ENCODE measurements around the gene DLL4. TPM values are rescaled to one million over a fixed set of nuclear protein-coding genes. Genes with fewer than 3 reads are reported as not detected.

Gene DLL4
- 10 to 100 TPM in 2 of 4 donors, 1 to 10 TPM in 1, under 1 TPM in 1; 0.81 to 14.4 (median 7.3) TPM for polyA plus RNA-seq
- long read RNA-seq, donor 1, result 0 reads
- long read RNA-seq, donor 2, result 0 reads
- long read RNA-seq, donor 3, result 0 reads
- long read RNA-seq, donor 4, result 0 reads
- long read RNA-seq, donor 5, result 0 reads
- long read RNA-seq, donor 6, partial matches to known transcripts, result 0 of 1 reads
- long read RNA-seq, donor 6, other reads (novel, unspliced or antisense), result 0 of 1 reads
- long read RNA-seq, donor 7, partial matches to known transcripts, result 0 of 2 reads
- long read RNA-seq, donor 7, other reads (novel, unspliced or antisense), result 0 of 2 reads
- long read RNA-seq, donor 8, result 0 reads
- long read RNA-seq, donor 9, partial matches to known transcripts, result 0 of 1 reads
- long read RNA-seq, donor 9, other reads (novel, unspliced or antisense), result 0 of 1 reads
- long read RNA-seq, donor 10, partial matches to known transcripts, result 0 of 1 reads
- long read RNA-seq, donor 10, other reads (novel, unspliced or antisense), result 0 of 1 reads

- Histone ChIP-seq H3K27ac (ENCODE audit: low read depth in 1 of 3, low read length in 2 of 3) (peak within 1 kb of the TSS; percentile 41 to 57 (median 47)), H3K4me1 (ENCODE audit: control insufficient read depth in 3 of 3, insufficient read depth in 2 of 3, low read depth in 1 of 3, low read length in 2 of 3) (peaks cover 7 to 84% (median 11%) of the 10 kb centered on the region in 3 donors), H3K27me3 (ENCODE audit: control insufficient read depth in 3 of 3, insufficient read depth in 3 of 3, low read length in 3 of 3) (peaks cover 2 to 65% (median 4%) of the 10 kb centered on the region in 3 donors), H3K9me3 (ENCODE audit: control insufficient read depth in 2 of 2, insufficient read depth in 1 of 2, low read depth in 1 of 2, low read length in 1 of 2) (no peaks in the 10 kb centered on the region), H3K4me3 (ENCODE audit: low read depth in 1 of 3, low read length in 3 of 3) (peak within 1 kb of the TSS; percentile 41 to 63 (median 59)), H3K36me3 (ENCODE audit: control insufficient read depth in 3 of 3, insufficient read depth in 2 of 3, low read depth in 1 of 3, low read length in 3 of 3) (peaks cover 0 to 14% (median 0%) of the 10 kb centered on the region in 3 donors)
- no peak for FAIRE-seq
- DNase-seq, result peak; percentile 69 to 86
- WGBS, 3 donors, result 0 to 1% (median 1%) methylated on average over 64 to 71 of the region's 71 CpGs
Measured at GRCh38 chr15:40928821-40929659, at the start of gene DLL4. Gene DLL4 (plus strand): TSS chr15:40929340. CDS start chr15:40929669, 329 bp downstream.

- FAIRE-seq (no peak), DNase-seq (peak; percentile 64 to 90)
- 20 to 55% (median 40%) methylated on average over 6 of the region's 6 CpGs for WGBS, 3 donors
- H3K27me3 ChIP-seq (ENCODE audit: control insufficient read depth in 3 of 3, insufficient read depth in 3 of 3, low read length in 3 of 3), result peaks cover 0 to 2% (median 2%) of the 10 kb centered on the region in 3 donors
- peaks cover 0 to 6% of the 10 kb centered on the region in 2 donors for H3K9me3 ChIP-seq (ENCODE audit: control insufficient read depth in 2 of 2, insufficient read depth in 1 of 2, low read depth in 1 of 2, low read length in 1 of 2)
- no peak overlapping the region for H3K27ac ChIP-seq (ENCODE audit: low read depth in 1 of 3, low read length in 2 of 3)
- no peak overlapping the region for H3K4me3 ChIP-seq (ENCODE audit: low read depth in 1 of 3, low read length in 3 of 3)
- no peaks in the 10 kb centered on the region for H3K36me3 ChIP-seq (ENCODE audit: control insufficient read depth in 3 of 3, insufficient read depth in 2 of 3, low read depth in 1 of 3, low read length in 3 of 3)
- H3K4me1 ChIP-seq (ENCODE audit: control insufficient read depth in 3 of 3, insufficient read depth in 2 of 3, low read depth in 1 of 3, low read length in 2 of 3), result peaks cover 0 to under 1% (median 0%) of the 10 kb centered on the region in 3 donors
Measured at GRCh38 chr15:40879609-40880008, 49.5 kb upstream of the DLL4 start.

- FAIRE-seq (no peak), DNase-seq (no peak)
- Histone ChIP-seq H3K27me3 (ENCODE audit: control insufficient read depth in 3 of 3, insufficient read depth in 3 of 3, low read length in 3 of 3) (peaks cover 0 to 2% (median 0%) of the 10 kb centered on the region in 3 donors), H3K4me3 (ENCODE audit: low read depth in 1 of 3, low read length in 3 of 3) (no peak overlapping the region), H3K9me3 (ENCODE audit: control insufficient read depth in 2 of 2, insufficient read depth in 1 of 2, low read depth in 1 of 2, low read length in 1 of 2) (peaks cover 0 to 6% of the 10 kb centered on the region in 2 donors), H3K36me3 (ENCODE audit: control insufficient read depth in 3 of 3, insufficient read depth in 2 of 3, low read depth in 1 of 3, low read length in 3 of 3) (no peaks in the 10 kb centered on the region), H3K27ac (ENCODE audit: low read depth in 1 of 3, low read length in 2 of 3) (no peak overlapping the region), H3K4me1 (ENCODE audit: control insufficient read depth in 3 of 3, insufficient read depth in 2 of 3, low read depth in 1 of 3, low read length in 2 of 3) (no peaks in the 10 kb centered on the region)
- 95 to 98% (median 96%) methylated on average over 6 of the region's 6 CpGs for WGBS, 3 donors
Measured at GRCh38 chr15:40881351-40881750, 47.8 kb upstream of the DLL4 start.

GRCh38 chr15:40886586-40886985, 42.6 kb upstream of the DLL4 start:
- peaks cover 0 to 2% (median 0%) of the 10 kb centered on the region in 3 donors for H3K27me3 ChIP-seq (ENCODE audit: control insufficient read depth in 3 of 3, insufficient read depth in 3 of 3, low read length in 3 of 3)
- WGBS, 3 donors, result 68 to 89% (median 75%) methylated on average over 1 of the region's 1 CpG
- H3K27ac ChIP-seq (ENCODE audit: low read depth in 1 of 3, low read length in 2 of 3), result no peak overlapping the region
- peaks cover 0 to 6% of the 10 kb centered on the region in 2 donors for H3K9me3 ChIP-seq (ENCODE audit: control insufficient read depth in 2 of 2, insufficient read depth in 1 of 2, low read depth in 1 of 2, low read length in 1 of 2)
- no peaks in the 10 kb centered on the region for H3K36me3 ChIP-seq (ENCODE audit: control insufficient read depth in 3 of 3, insufficient read depth in 2 of 3, low read depth in 1 of 3, low read length in 3 of 3)
- H3K4me3 ChIP-seq (ENCODE audit: low read depth in 1 of 3, low read length in 3 of 3), result no peak overlapping the region
- FAIRE-seq, result no peak
- peaks cover 0 to 1% (median 0%) of the 10 kb centered on the region in 3 donors for H3K4me1 ChIP-seq (ENCODE audit: control insufficient read depth in 3 of 3, insufficient read depth in 2 of 3, low read depth in 1 of 3, low read length in 2 of 3)
- peak in 1 of 2 donors; percentile 0 for DNase-seq

- FAIRE-seq, result no peak
- DNase-seq, result no peak
- Histone ChIP-seq H3K27me3 (ENCODE audit: control insufficient read depth in 3 of 3, insufficient read depth in 3 of 3, low read length in 3 of 3) (no peaks in the 10 kb centered on the region), H3K36me3 (ENCODE audit: control insufficient read depth in 3 of 3, insufficient read depth in 2 of 3, low read depth in 1 of 3, low read length in 3 of 3) (no peaks in the 10 kb centered on the region), H3K4me1 (ENCODE audit: control insufficient read depth in 3 of 3, insufficient read depth in 2 of 3, low read depth in 1 of 3, low read length in 2 of 3) (peaks cover 0 to 24% (median 2%) of the 10 kb centered on the region in 3 donors), H3K27ac (ENCODE audit: low read depth in 1 of 3, low read length in 2 of 3) (no peak overlapping the region), H3K4me3 (ENCODE audit: low read depth in 1 of 3, low read length in 3 of 3) (no peak overlapping the region), H3K9me3 (ENCODE audit: control insufficient read depth in 2 of 2, insufficient read depth in 1 of 2, low read depth in 1 of 2, low read length in 1 of 2) (no peaks in the 10 kb centered on the region)
Measured at GRCh38 chr15:40889112-40889511, 40.0 kb upstream of the DLL4 start.

GRCh38 chr15:40891138-40891537, 38.0 kb upstream of the DLL4 start:
- H3K36me3 ChIP-seq (ENCODE audit: control insufficient read depth in 3 of 3, insufficient read depth in 2 of 3, low read depth in 1 of 3, low read length in 3 of 3), result peaks cover 0 to 2% (median 2%) of the 10 kb centered on the region in 3 donors
- DNase-seq, result no peak
- no peak for FAIRE-seq
- H3K27me3 ChIP-seq (ENCODE audit: control insufficient read depth in 3 of 3, insufficient read depth in 3 of 3, low read length in 3 of 3), result no peaks in the 10 kb centered on the region
- no peak overlapping the region for H3K27ac ChIP-seq (ENCODE audit: low read depth in 1 of 3, low read length in 2 of 3)
- H3K4me3 ChIP-seq (ENCODE audit: low read depth in 1 of 3, low read length in 3 of 3), result no peak overlapping the region
- peaks cover 2 to 24% (median 2%) of the 10 kb centered on the region in 3 donors for H3K4me1 ChIP-seq (ENCODE audit: control insufficient read depth in 3 of 3, insufficient read depth in 2 of 3, low read depth in 1 of 3, low read length in 2 of 3)
- WGBS, 3 donors, result 80 to 86% (median 81%) methylated on average over 5 of the region's 5 CpGs
- no peaks in the 10 kb centered on the region for H3K9me3 ChIP-seq (ENCODE audit: control insufficient read depth in 2 of 2, insufficient read depth in 1 of 2, low read depth in 1 of 2, low read length in 1 of 2)

- Histone ChIP-seq H3K9me3 (ENCODE audit: control insufficient read depth in 2 of 2, insufficient read depth in 1 of 2, low read depth in 1 of 2, low read length in 1 of 2) (no peaks in the 10 kb centered on the region), H3K27me3 (ENCODE audit: control insufficient read depth in 3 of 3, insufficient read depth in 3 of 3, low read length in 3 of 3) (no peaks in the 10 kb centered on the region), H3K36me3 (ENCODE audit: control insufficient read depth in 3 of 3, insufficient read depth in 2 of 3, low read depth in 1 of 3, low read length in 3 of 3) (peaks cover 0 to 9% (median 2%) of the 10 kb centered on the region in 3 donors), H3K27ac (ENCODE audit: low read depth in 1 of 3, low read length in 2 of 3) (no peak overlapping the region), H3K4me1 (ENCODE audit: control insufficient read depth in 3 of 3, insufficient read depth in 2 of 3, low read depth in 1 of 3, low read length in 2 of 3) (peaks cover 2 to 24% (median 2%) of the 10 kb centered on the region in 3 donors), H3K4me3 (ENCODE audit: low read depth in 1 of 3, low read length in 3 of 3) (no peak overlapping the region)
- 5 to 15% (median 9%) methylated on average over 4 of the region's 4 CpGs for WGBS, 3 donors
- FAIRE-seq (no peak), DNase-seq (peak; percentile 80 to 81)
Measured at GRCh38 chr15:40891810-40892446, 37.2 kb upstream of the DLL4 start.
